ENCODE data around the gene FCGR3B. TPM values are rescaled to one million over a fixed set of nuclear protein-coding genes. Genes with fewer than 3 reads are reported as not detected.
"Not testable (repeated sequence)": the region's sequence is repeated elsewhere in the genome, so short reads cannot be mapped to it uniquely, and the experiment has no call there.

The FCGR3B gene
- 1 to 10 TPM in 1 of 2 donors, under 1 TPM in 1; 0.22 to 2.4 TPM for total RNA-seq

- DNase-seq: no peak
- Histone ChIP-seq H3K27ac (no peak within 1 kb of the TSS), H3K9ac (ENCODE audit: low read depth in 2 of 2, low read length in 2 of 2) (no peak within 1 kb of the TSS), H3K27me3 (no peaks in the 10 kb centered on the region), H3K9me3 (no peaks in the 10 kb centered on the region), H3K4me3 (no peak within 1 kb of the TSS), H3K4me1 (no peaks in the 10 kb centered on the region), H3K36me3 (no peaks in the 10 kb centered on the region)
- intact Hi-C loops (cut with DNase I): no loop called here
- no peak for TF ChIP-seq CTCF (IDR thresholded peaks at IDR 0.05)
Observed at GRCh38 chr1:161631076-161631475, at the start of gene FCGR3B. Gene FCGR3B (minus strand): TSS chr1:161631176. CDS start chr1:161631094, 82 bp downstream.

GRCh38 chr1:161678500-161678899 is 47.5 kb upstream of the FCGR3B start:
- no peaks in the 10 kb centered on the region for H3K9me3 ChIP-seq
- no peak for TF ChIP-seq CTCF (IDR thresholded peaks at IDR 0.05)
- no peak overlapping the region for H3K4me3 ChIP-seq
- no peaks in the 10 kb centered on the region for H3K36me3 ChIP-seq
- H3K4me1 ChIP-seq: no peaks in the 10 kb centered on the region
- no peak overlapping the region for H3K27ac ChIP-seq
- H3K9ac ChIP-seq (ENCODE audit: low read depth in 2 of 2, low read length in 2 of 2): no peak overlapping the region
- no peak for DNase-seq
- no peaks in the 10 kb centered on the region for H3K27me3 ChIP-seq
- intact Hi-C loops (cut with DNase I): no loop called here

GRCh38 chr1:161676958-161677689 is 46.1 kb upstream of the FCGR3B start:
- TF ChIP-seq CTCF (IDR thresholded peaks at IDR 0.05): no peak
- H3K27ac ChIP-seq: no peak overlapping the region
- intact Hi-C loops (cut with DNase I): no loop called here
- H3K36me3 ChIP-seq: no peaks in the 10 kb centered on the region
- no peak overlapping the region for H3K9ac ChIP-seq (ENCODE audit: low read depth in 2 of 2, low read length in 2 of 2)
- DNase-seq: no peak
- no peaks in the 10 kb centered on the region for H3K27me3 ChIP-seq
- H3K4me3 ChIP-seq: no peak overlapping the region
- H3K9me3 ChIP-seq: no peaks in the 10 kb centered on the region
- no peaks in the 10 kb centered on the region for H3K4me1 ChIP-seq

GRCh38 chr1:161676441-161676840 is 45.5 kb upstream of the FCGR3B start:
- no peaks in the 10 kb centered on the region for H3K4me1 ChIP-seq
- no peak for DNase-seq
- TF ChIP-seq CTCF (IDR thresholded peaks at IDR 0.05): no peak
- H3K9me3 ChIP-seq: no peaks in the 10 kb centered on the region
- no peaks in the 10 kb centered on the region for H3K27me3 ChIP-seq
- no peak overlapping the region for H3K9ac ChIP-seq (ENCODE audit: low read depth in 2 of 2, low read length in 2 of 2)
- no peak overlapping the region for H3K27ac ChIP-seq
- H3K36me3 ChIP-seq: no peaks in the 10 kb centered on the region
- intact Hi-C loops (cut with DNase I): no loop called here
- H3K4me3 ChIP-seq: no peak overlapping the region

GRCh38 chr1:161674908-161675307 is 43.9 kb upstream of the FCGR3B start:
- H3K4me1 ChIP-seq; intact Hi-C loops (cut with DNase I): not testable (repeated sequence)

GRCh38 chr1:161674447-161674846 is 43.5 kb upstream of the FCGR3B start:
- H3K4me1 ChIP-seq; H3K9me3 ChIP-seq; H3K4me3 ChIP-seq; H3K9ac ChIP-seq (ENCODE audit: low read depth in 2 of 2, low read length in 2 of 2); DNase-seq; H3K27ac ChIP-seq; H3K27me3 ChIP-seq; intact Hi-C loops (cut with DNase I); H3K36me3 ChIP-seq: not testable (repeated sequence)

More at GRCh38 chr1:161674908-161675307, 43.9 kb upstream of the FCGR3B start:
- not testable (repeated sequence) for H3K36me3 ChIP-seq; H3K27ac ChIP-seq; H3K9ac ChIP-seq (ENCODE audit: low read depth in 2 of 2, low read length in 2 of 2); H3K4me3 ChIP-seq; H3K27me3 ChIP-seq; H3K9me3 ChIP-seq; DNase-seq

- H3K4me1 ChIP-seq; intact Hi-C loops (cut with DNase I); H3K4me3 ChIP-seq; H3K9me3 ChIP-seq; DNase-seq; H3K27ac ChIP-seq; H3K9ac ChIP-seq (ENCODE audit: low read depth in 2 of 2, low read length in 2 of 2); H3K36me3 ChIP-seq; H3K27me3 ChIP-seq: not testable (repeated sequence)
Observed at GRCh38 chr1:161673437-161673836, 42.5 kb upstream of the FCGR3B start.

- H3K9me3 ChIP-seq; H3K27ac ChIP-seq; H3K4me1 ChIP-seq; DNase-seq; H3K4me3 ChIP-seq; H3K36me3 ChIP-seq; intact Hi-C loops (cut with DNase I); H3K9ac ChIP-seq (ENCODE audit: low read depth in 2 of 2, low read length in 2 of 2); H3K27me3 ChIP-seq: not testable (repeated sequence)
Observed at GRCh38 chr1:161671045-161672020, 40.4 kb upstream of the FCGR3B start.

- DNase-seq; intact Hi-C loops (cut with DNase I); H3K4me1 ChIP-seq; H3K36me3 ChIP-seq; H3K27ac ChIP-seq; H3K27me3 ChIP-seq; H3K4me3 ChIP-seq; H3K9me3 ChIP-seq; H3K9ac ChIP-seq (ENCODE audit: low read depth in 2 of 2, low read length in 2 of 2): not testable (repeated sequence)
Observed at GRCh38 chr1:161664689-161665088, 33.7 kb upstream of the FCGR3B start.

Measured in colonic mucosa (tissue), 4 donors.